GM15510 (cell line): ENCODE measurements around the gene SPTBN1.

Experiments
- POLR2A ChIP-seq: IDR thresholded peaks from 3 replicates; pipeline ENCODE4 v1.6.1; 2011; ENCODE audit warnings: borderline replicate concordance; ENCODE audit not compliant: insufficient read length; ENCODE audit errors: extremely low read depth

Gene SPTBN1

DNA sequence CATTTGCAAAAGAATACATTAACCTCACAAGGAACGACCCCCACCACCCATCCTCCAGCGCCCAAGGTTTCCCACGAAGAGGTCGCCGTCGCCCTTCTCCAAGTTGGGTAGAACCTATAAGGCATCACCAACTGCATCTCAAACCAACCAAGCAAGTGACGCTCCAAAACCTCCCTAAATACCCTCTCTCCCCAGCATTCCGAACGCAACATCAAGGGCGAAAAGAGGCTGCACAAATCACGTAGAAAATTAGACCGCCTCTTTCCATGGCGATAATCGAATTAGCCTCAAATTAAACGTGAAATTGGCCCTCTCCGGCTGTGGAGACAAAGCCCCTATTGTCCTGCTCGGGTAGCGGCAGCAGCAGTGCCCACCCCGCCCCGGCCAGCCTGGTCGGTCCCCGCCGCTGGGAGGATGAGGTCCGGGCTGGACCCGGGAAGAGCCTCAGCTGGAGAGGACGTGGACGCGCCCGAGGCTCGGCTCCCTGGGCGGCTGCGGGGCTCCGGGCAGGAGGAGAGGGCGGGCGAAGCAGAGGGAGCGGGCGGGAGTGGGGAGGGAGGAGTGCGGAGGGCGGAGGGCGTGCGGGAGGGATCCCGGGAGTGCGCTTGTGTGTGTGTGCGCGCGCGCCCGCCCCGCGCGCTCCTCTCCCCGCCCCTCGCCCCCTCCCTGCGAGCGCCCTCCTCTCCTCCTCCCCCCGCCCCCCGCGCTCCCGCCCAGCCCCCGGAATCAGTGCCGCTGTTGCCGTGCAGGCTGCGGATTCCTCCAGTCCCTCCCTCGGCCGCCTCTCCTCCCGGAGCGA is at the start of gene SPTBN1:
Gene SPTBN1 (plus strand): TSS at position 765 of the 799 bp plus-strand sequence. CDS start 70,092 bp downstream, outside the sequence.
- TF ChIP-seq POLR2A, result no peak

DNA sequence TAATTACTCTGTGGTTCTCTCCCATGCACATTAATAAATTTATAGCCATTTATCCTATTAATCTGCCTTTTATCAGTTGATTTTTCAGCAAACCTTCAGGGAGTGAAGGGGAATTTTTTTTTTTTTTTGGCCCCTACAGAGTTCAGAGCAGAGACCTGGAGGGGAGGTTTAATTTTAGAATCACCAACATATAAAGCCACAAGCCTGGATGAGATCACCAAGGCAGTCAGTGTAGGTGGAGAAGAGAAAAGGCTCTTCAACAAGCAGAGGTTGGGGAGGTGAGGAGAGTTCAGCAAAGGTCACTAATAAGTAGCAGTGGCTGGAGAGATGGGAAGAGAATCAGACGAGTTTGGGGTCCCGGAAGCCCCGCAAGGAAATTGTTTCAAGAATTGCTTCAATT is 48.4 kb upstream of the SPTBN1 start:
- TF ChIP-seq POLR2A, result no peak

DNA sequence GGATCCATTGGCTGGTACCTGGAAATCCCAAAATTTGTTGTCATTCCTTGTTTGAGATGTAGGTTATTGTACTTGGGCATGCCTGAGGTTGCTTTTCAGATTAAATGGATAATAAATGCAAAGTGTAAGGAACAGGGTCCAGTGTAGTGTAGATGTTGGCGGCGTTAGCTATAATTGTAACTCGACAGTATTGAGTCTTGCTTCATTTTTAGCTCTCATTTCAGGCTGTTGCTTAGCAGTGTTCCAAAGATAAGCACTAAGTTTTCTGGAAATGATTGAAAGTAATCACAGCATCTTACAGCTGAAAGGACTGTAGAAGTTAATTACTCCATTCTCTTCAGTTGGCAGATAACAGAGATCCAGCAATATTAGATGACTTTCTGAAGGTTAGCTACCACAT is 47.8 kb upstream of the SPTBN1 start:
- no peak for TF ChIP-seq POLR2A

DNA sequence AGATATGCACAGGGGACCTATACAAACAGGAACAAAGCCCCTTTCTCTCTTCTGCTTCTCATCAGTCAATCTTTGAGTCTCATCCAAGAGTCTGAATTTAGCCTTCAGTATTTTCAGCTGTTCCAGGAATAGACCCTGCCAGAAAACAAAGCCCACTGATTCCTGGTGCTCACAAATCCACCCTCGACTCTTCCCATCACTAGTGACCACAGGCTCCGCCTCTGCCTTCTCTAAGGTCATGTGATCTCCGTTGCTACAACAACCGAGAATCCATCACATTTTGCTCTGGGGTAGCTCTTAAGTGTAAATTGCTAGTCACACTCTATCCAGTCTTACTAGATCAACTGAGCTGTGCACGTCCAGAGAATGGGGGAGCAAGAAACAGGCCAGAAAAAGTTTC is 46.4 kb upstream of the SPTBN1 start:
- TF ChIP-seq POLR2A, result no peak

DNA sequence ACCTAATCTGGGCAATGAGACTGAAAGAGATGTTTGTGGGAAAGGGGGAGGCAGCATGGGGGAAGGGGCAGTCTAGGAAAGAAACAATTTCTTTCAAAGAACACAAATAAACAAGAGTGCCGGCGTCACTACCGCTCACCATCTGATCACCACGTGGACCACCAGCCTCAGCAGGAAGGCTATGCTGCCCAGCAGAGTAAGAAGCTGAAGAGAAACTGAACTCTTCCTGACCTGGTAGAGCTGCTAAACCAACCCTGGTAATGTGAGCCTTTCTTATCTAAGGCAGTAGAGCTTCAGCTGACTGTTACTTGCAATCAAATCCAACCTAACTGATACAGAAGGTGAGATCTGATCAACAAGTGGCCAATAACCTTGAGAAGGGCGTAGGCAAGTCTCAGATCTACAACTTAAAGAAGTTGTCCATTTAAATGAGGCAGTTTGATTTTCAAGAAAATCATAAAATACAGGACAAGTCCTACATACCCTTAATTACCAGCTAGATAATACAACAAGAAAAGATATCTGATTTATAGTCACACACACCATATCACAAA is 44.2 kb upstream of the SPTBN1 start:
- no peak for TF ChIP-seq POLR2A

DNA sequence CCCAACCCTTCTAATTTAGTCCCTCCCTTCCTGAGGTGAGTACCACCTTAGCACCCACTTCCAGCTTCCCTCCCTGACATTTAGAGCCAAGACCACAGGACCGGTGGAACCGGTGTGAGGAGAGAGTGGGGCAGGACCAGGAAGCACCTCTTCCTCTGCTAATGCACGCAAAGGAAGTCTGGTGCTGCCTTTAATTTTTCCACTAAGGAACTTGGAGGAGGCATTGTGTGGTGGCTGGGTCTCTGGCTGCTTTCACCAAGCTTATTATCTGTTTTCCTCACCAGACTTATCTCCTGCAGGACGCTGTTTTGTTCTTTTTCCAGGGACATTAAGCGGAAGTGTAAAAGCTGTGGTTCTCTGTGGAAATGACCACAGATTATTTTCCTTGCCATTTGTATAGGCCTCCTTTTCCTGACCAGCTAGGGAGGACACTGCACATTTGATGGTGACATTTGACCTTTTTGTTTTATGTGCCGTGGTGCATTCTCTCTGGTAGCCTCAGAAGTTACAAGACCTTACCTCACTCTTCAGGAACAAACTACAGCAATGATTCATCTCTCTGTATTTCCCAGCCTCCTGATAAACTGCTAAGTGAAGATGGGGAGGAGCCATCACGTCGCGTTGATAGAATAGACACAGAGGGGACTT is 39.8 kb upstream of the SPTBN1 start:
- no peak for TF ChIP-seq POLR2A

DNA sequence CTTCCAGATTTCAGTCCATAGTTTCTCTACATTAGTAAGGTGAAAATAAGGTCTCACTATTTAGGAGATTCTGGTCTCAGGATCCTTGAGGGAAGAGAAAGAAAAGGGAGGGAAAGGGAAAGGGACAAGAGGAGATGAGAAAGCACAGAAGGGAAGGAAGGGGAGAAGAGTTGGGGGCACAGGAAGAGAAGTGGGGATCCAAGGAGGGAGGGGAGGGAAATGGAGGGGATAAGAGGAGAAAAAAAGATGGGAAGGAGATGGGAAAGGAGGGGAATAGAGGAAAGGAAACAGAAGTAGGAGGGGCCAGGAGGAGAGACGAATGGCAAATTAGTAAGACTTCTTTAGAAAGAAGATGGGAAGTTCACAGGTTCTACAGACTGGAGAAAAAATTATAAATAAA is 39.2 kb upstream of the SPTBN1 start:
- TF ChIP-seq POLR2A, result no peak

DNA sequence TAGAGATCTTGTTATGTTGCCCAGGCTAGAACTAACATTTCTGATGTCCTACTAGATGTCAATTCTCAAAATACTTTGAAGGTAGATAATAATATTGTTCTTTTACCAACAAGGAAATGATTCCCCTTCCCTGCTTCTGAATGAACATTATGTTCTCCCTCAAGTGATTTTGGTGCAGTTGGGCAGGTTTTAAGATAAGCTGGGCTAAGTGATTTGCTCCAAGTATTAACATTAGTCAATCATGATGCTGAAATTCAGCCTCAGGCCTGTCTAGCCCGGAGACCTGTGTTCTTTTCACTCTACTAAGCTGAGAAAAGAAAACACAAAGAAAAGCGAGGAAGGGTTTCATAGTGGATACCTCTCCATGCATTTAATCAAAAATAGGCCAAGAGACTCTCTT is 38.5 kb upstream of the SPTBN1 start:
- TF ChIP-seq POLR2A, result no peak

DNA sequence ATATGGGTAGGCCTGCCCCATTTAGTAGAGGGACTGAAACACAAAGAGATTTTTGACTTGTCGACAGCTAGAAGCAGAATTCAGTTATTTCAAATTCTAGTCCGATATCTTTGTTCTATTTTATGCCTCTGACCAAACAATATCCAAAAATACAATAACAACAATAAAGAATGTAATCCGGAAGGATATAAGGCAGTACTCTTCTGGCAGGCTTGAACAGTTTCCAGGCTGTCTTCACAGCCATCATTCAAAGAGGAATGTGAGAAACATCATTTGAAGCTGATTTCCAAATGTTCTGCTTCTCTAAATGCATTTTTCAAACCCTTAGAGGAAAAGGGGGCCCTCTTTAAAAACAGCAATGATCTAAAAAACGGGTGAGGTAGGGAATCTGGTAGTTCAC is 36.7 kb upstream of the SPTBN1 start:
- no peak for TF ChIP-seq POLR2A

DNA sequence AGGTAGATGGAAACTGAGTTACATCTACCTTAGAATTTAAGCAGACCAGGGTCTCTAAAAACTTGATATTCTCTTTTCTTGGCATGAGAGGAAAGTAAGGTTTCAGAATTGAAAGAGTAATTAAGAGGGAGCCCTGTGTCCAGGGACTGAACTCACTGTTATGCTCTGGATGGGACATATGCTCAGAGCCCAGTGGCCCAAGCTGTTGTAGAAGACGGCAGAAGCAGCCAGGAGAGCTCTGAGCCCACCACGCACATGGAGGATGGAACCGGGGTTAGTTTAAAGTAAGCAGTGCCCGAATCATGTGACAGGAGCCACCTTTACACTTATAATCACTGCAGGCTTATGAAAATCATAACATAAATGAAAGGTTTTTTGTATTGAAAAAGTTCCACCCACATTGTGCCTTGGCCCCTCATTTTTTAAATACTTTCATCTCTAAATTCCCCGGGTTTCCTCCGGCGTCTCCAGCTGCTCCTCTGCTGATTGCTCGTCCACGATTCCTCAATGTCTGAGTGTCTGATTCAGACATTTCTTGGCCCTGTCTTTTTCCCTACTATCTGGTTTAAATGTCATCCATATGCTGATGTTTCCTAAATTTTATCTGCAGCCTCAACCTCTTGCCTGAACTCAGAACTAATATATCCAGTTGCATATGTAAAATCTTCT is 36.1 kb upstream of the SPTBN1 start:
- TF ChIP-seq POLR2A, result no peak

DNA sequence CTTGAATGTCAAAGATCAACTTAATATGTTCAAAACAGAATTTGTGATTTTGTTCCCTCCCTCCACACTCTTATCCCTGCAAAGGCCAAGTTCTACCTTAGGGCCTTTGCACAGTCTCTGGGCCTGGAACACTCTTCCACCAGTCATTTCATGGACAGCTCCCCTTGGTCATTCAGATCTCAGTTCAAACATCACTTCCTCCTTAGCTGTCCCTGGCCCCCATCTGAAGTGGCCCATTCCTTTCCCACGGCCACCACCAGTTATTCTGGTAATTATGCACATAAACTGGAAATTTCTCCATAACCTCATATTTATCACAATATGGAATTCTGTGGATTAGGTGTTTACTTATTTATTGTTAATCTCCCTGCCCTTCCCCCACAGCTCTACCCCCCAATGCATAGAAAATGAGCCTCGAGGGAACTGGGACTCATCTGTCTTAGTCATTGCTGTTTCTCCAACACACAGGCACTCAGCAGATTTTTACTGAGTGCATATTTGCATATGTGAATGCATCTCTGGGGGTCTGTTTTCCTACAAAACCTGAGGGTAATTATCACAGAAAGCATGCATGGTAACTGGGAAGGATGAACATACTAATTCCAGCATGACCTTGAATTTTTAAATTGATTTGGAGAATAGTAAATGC is 35.5 kb upstream of the SPTBN1 start:
- no peak for TF ChIP-seq POLR2A

DNA sequence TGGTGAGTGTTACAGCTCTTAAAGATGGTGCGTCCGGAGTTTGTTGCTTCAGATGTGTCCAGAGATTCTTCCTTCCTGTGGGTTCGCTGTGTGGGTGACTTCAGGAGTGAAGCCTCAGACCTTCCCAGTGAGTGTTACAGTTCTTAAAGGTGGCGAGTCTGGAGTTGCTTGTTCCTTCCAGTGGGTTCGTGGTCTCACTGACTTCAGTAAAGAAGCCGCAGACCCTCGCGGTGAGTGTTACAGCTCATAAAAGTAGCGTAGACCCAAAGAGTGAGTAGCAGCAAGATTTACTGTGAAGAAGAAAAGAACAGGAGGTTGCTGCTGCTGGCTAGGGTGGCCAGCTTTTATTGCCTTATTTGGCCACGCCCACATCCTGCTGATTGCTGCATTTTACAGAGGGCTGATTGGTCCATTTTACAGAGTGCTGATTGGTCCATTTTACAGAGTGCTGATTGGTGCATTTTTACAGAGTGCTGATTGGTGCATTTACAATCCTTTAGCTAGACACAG is 34.0 kb upstream of the SPTBN1 start:
- TF ChIP-seq POLR2A, result no peak

DNA sequence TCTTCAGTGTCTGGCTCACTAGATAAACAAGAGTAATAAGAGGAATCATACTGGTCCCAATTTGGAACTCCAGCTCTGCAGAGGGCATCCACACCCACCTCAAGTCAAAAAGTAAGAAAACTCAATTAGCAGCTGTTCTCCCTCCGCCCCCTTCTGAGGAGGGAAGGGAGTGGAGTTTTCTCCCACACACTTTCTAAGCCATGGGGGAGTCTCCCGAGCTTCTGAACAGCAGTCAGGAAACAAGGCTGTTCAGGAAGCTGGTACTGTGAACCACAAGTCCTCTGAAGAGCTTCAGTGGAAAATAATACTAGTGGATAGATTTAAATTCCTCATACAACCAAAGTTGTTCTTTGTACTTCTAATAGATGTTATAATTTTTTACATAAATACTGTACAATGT is 32.9 kb upstream of the SPTBN1 start:
- no peak for TF ChIP-seq POLR2A

DNA sequence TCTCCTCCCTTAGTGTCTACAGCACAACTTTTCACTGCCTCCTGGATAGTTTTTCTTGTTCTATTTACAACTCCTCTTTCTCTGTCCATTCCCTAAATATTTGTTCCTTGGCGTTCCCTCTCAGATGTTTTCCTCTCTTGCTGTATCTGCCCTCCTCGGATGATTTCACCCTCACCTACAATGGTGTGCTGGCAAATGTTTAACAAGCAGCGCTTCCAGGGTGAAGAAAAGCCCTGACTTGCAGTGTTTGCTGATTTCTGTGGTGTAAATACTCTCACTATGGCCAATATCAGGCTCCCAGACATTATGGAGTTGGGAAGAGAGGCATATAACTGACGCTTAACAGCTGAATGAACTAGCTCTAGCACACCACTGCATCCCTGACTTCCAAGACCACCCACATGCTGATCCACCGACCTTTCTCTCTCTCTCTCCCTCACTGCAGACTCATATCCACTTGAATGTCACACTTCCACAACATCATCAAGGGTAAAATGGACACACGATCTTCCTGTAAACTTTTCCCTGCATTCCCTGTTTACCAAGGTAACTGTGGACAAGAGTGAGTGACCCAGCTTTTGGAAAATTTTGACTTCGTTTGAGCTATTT is 31.5 kb upstream of the SPTBN1 start:
- TF ChIP-seq POLR2A, result no peak
